Fibroblast of upper back skin (primary cell): Measurements from ENCODE around the gene FBXO30.

ENCODE experiments used
- DNase-seq: peaks from one replicate; pipeline ENCODE4 v3.0.0-alpha.2; 2013

Gene FBXO30

GRCh38 chr6:145744619-145745018, 70.0 kb downstream of the FBXO30 start:
- no peak for DNase-seq
